H1 (cell line): ENCODE results near the gene CROCC. TPM values are rescaled to one million over a fixed set of nuclear protein-coding genes. Genes with fewer than 3 reads are reported as not detected.
A peak's percentile ranks its signal among the peaks of the same experiment; 100 is the strongest.

Source experiments
- CTCF ChIA-PET: fragments of 300-600 bp; sonication (Branson Sonifier 250); formaldehyde crosslinking; loops from one replicate; lab custom pipeline; 2021; ENCODE audit not compliant: partially characterized antibody; lab: Charles Lee
- POLR2A ChIA-PET: fragments of 300-600 bp; sonication (Branson Sonifier 250); formaldehyde crosslinking; loops from one replicate; lab custom pipeline; 2021; ENCODE audit warnings: inconsistent platforms; ENCODE audit not compliant: partially characterized antibody; lab: Charles Lee
- DNase-seq, 2 experiments: peaks; one replicate each; pipeline versions ENCODE4 v3.0.0 to v3.0.0-alpha.2; 2010 to 2022; ENCODE audit warnings: low spot score in 2 of 2, low read depth in 1 of 2, mixed read lengths in 1 of 2
- FAIRE-seq: peaks from 2 replicates; lab custom pipeline; 2011; peaks lifted over from hg19 to GRCh38; lab: Jason Lieb, UNC
- H2AFZ ChIP-seq: 2 replicates; pipeline ENCODE4 v1.8.1; 2012; ENCODE audit warnings: low read length, inconsistent platforms
- H2AK5ac ChIP-seq: 2 replicates; pipeline ENCODE4 v1.6.1; 2013; ENCODE audit warnings: low read depth, low read length
- H2BK120ac ChIP-seq: replicated peaks from 2 replicates; pipeline ENCODE3; 2013; ENCODE audit warnings: low read depth, low read length, inconsistent platforms
- H2BK12ac ChIP-seq: 2 replicates; pipeline ENCODE4 v1.6.1; 2013; ENCODE audit warnings: low read depth, low read length
- H2BK15ac ChIP-seq: 2 replicates; pipeline ENCODE4 v1.6.1; 2013; ENCODE audit warnings: low read length
- H2BK20ac ChIP-seq: 2 replicates; pipeline ENCODE4 v1.6.1; 2013; ENCODE audit warnings: low read length
- H2BK5ac ChIP-seq: 2 replicates; pipeline ENCODE4 v1.6.1; 2013; ENCODE audit warnings: low read depth, low read length
- H3K14ac ChIP-seq: 2 replicates; pipeline ENCODE4 v1.6.1; 2013; ENCODE audit warnings: inconsistent platforms; ENCODE audit not compliant: insufficient read length
- H3K18ac ChIP-seq: 2 replicates; pipeline ENCODE4 v1.6.1; 2013; ENCODE audit warnings: low read length; ENCODE audit errors: extremely low read depth
- H3K23ac ChIP-seq: 2 replicates; pipeline ENCODE4 v1.6.1; 2013; ENCODE audit warnings: inconsistent platforms; ENCODE audit not compliant: insufficient read length
- H3K23me2 ChIP-seq: 2 replicates; pipeline ENCODE4 v1.6.1; 2013; ENCODE audit warnings: low read depth, low read length
- H3K27ac ChIP-seq: 2 replicates; pipeline ENCODE4 v1.6.1; 2011; ENCODE audit warnings: low read depth, low read length, inconsistent platforms
- H3K27me3 ChIP-seq, 4 experiments: replicated peaks in 1 of 4; 1 replicate in 1 of 4; 2 replicates in 3 of 4; pipeline versions ENCODE4 v1.6.1 to v1.8.1; 2011 to 2013; ENCODE audit warnings: low read length in 3 of 4, mild to moderate bottlenecking in 3 of 4, inconsistent platforms in 2 of 4, mixed read lengths in 2 of 4, moderate library complexity in 1 of 4; ENCODE audit not compliant: control insufficient read depth in 3 of 4, insufficient read depth in 3 of 4; ENCODE audit errors: extremely low read depth in 1 of 4
- H3K36me3 ChIP-seq, 4 experiments: 2 replicates each; pipeline versions ENCODE4 v1.6.1 to v1.8.1; 2011 to 2013; ENCODE audit warnings: mild to moderate bottlenecking in 4 of 4, low read length in 3 of 4, moderate library complexity in 2 of 4, control low read depth in 1 of 4, inconsistent platforms in 1 of 4; ENCODE audit not compliant: insufficient read depth in 4 of 4, control insufficient read depth in 2 of 4
- H3K4ac ChIP-seq: replicated peaks from 2 replicates; pipeline ENCODE3; 2013; ENCODE audit warnings: low read length, low read depth, mixed read lengths, inconsistent platforms; ENCODE audit not compliant: insufficient read length
- H3K4me1 ChIP-seq, 4 experiments: replicated peaks in 1 of 4; 1 replicate in 1 of 4; 2 replicates in 3 of 4; pipeline versions ENCODE4 v1.6.1 to v1.8.1; 2011 to 2013; ENCODE audit warnings: low read length in 3 of 4, inconsistent platforms in 2 of 4, mixed read lengths in 1 of 4; ENCODE audit not compliant: insufficient read depth in 4 of 4, control insufficient read depth in 3 of 4
- H3K4me2 ChIP-seq, 2 experiments: 2 replicates each; pipeline versions ENCODE4 v1.6.1 to v1.8.1; 2011 to 2013; ENCODE audit warnings: low read depth in 2 of 2, low read length in 2 of 2, control low read depth in 1 of 2, inconsistent platforms in 1 of 2, mild to moderate bottlenecking in 1 of 2; ENCODE audit not compliant: insufficient read depth in 1 of 2
- H3K4me3 ChIP-seq, 4 experiments: fragments of 200-600, 300-600 bp in 1 of 4; sonication (generic), shearing (Covaris generic), sonication (Bioruptor Twin) in 1 of 4; 2 replicates each; pipeline versions ENCODE4 v1.5.1 to v1.8.1; 2011 to 2016; ENCODE audit warnings: low read length in 4 of 4, low read depth in 3 of 4, control low read depth in 2 of 4, inconsistent platforms in 2 of 4, mild to moderate bottlenecking in 2 of 4, mixed read lengths in 1 of 4, moderate library complexity in 1 of 4; ENCODE audit not compliant: insufficient read depth in 2 of 4; ENCODE audit errors: extremely low read depth in 1 of 4
- H3K56ac ChIP-seq: replicated peaks from 2 replicates; pipeline ENCODE3; 2013; ENCODE audit warnings: low read depth, mild to moderate bottlenecking, mixed read lengths, low read length, inconsistent platforms; ENCODE audit not compliant: insufficient read length
- H3K79me1 ChIP-seq: 2 replicates; pipeline ENCODE4 v1.6.1; 2013; ENCODE audit warnings: low read depth, low read length, control low read depth
- H3K79me2 ChIP-seq, 2 experiments: 2 replicates each; pipeline versions ENCODE4 v1.6.1 to v1.8.1; 2012 to 2013; ENCODE audit warnings: low read length in 2 of 2, mild to moderate bottlenecking in 2 of 2, inconsistent platforms in 1 of 2; ENCODE audit not compliant: insufficient read depth in 2 of 2, control insufficient read depth in 1 of 2
- H3K9ac ChIP-seq, 4 experiments: replicated peaks in 1 of 4; 1 replicate in 1 of 4; 2 replicates in 3 of 4; pipeline versions ENCODE4 v1.6.1 to v1.8.1; 2011 to 2013; ENCODE audit warnings: low read depth in 3 of 4, low read length in 3 of 4, control low read depth in 2 of 4, mild to moderate bottlenecking in 2 of 4, moderate library complexity in 2 of 4, inconsistent platforms in 1 of 4; ENCODE audit errors: extremely low read depth in 1 of 4
- H3K9me3 ChIP-seq, 2 experiments: 2 replicates each; pipeline versions ENCODE4 v1.6.1 to v1.8.1; 2012 to 2013; ENCODE audit warnings: mild to moderate bottlenecking in 2 of 2, moderate library complexity in 2 of 2, control low read depth in 1 of 2, inconsistent platforms in 1 of 2, low read depth in 1 of 2, low read length in 1 of 2, mixed read lengths in 1 of 2; ENCODE audit not compliant: insufficient read depth in 2 of 2
- H4K20me1 ChIP-seq, 2 experiments: replicated peaks in 1 of 2; 2 replicates each; pipeline versions ENCODE3 to v1.8.1; 2011 to 2013; ENCODE audit warnings: inconsistent platforms in 2 of 2, low read length in 2 of 2, mild to moderate bottlenecking in 1 of 2; ENCODE audit not compliant: insufficient read depth in 2 of 2, control insufficient read depth in 1 of 2
- H4K5ac ChIP-seq: 2 replicates; pipeline ENCODE4 v1.6.1; 2013; ENCODE audit warnings: low read length, low read depth, mixed read lengths, inconsistent platforms; ENCODE audit not compliant: insufficient read length
- H4K8ac ChIP-seq: 2 replicates; pipeline ENCODE4 v1.8.0; 2013; ENCODE audit warnings: mild to moderate bottlenecking, moderate library complexity, low read length, inconsistent platforms; ENCODE audit not compliant: insufficient read depth; ENCODE audit errors: extremely low read depth
- H4K91ac ChIP-seq: replicated peaks from 2 replicates; pipeline ENCODE3; 2013; ENCODE audit warnings: low read length, mixed read lengths, inconsistent platforms; ENCODE audit not compliant: insufficient read length
- BRCA1 ChIP-seq: IDR thresholded peaks from 2 replicates; pipeline ENCODE4 v1.6.1; 2012; ENCODE audit warnings: low read depth, low read length, improper control_type of control experiment
- CBX5 ChIP-seq: fragments of 300-800, 300-1000 bp; sonication (generic); IDR thresholded peaks from 2 replicates; pipeline ENCODE4 v1.7.1; 2016; ENCODE audit warnings: antibody characterized with exemption, low read length, low read depth
- CEBPB ChIP-seq: IDR thresholded peaks from 2 replicates; pipeline ENCODE4 v1.6.1; 2012; ENCODE audit warnings: low read depth, low read length
- EP300 ChIP-seq, 2 experiments: IDR thresholded peaks; 1 replicate in 1 of 2; 2 replicates in 1 of 2; pipeline ENCODE4 v1.6.1; 2011 to 2012; ENCODE audit warnings: low read depth in 2 of 2, low read length in 2 of 2, mild to moderate bottlenecking in 2 of 2, borderline replicate concordance in 1 of 2, inconsistent platforms in 1 of 2, moderate library complexity in 1 of 2
- GABPA ChIP-seq: IDR thresholded peaks from 2 replicates; pipeline ENCODE4 v1.6.1; 2011; ENCODE audit warnings: mild to moderate bottlenecking, low read length, moderate library complexity, borderline replicate concordance; ENCODE audit not compliant: insufficient read depth
- JUND ChIP-seq: IDR thresholded peaks from 2 replicates; pipeline ENCODE4 v1.6.1; 2011; ENCODE audit warnings: mild to moderate bottlenecking, improper control_type of control experiment, low read length
- KDM1A ChIP-seq: fragments of 200-600, 300-600 bp; sonication (generic); IDR thresholded peaks from 2 replicates; pipeline ENCODE4 v1.7.1; 2016; ENCODE audit warnings: mild to moderate bottlenecking, low read length, borderline replicate concordance
- PHF8 ChIP-seq: fragments of 200-600 bp; sonication (generic); conservative IDR thresholded peaks from 2 replicates; pipeline ENCODE4 v1.7.1; 2012; ENCODE audit warnings: low read depth, mild to moderate bottlenecking, inconsistent platforms, low read length, moderate library complexity
- RAD21 ChIP-seq, 2 experiments: IDR thresholded peaks in 1 of 2; conservative IDR thresholded peaks in 1 of 2; 2 replicates each; pipeline ENCODE4 v1.6.1; 2011; ENCODE audit warnings: low read depth in 2 of 2, low read length in 2 of 2, improper control_type of control experiment in 1 of 2, inconsistent platforms in 1 of 2, mild to moderate bottlenecking in 1 of 2, moderate library complexity in 1 of 2
- RBBP5 ChIP-seq: IDR thresholded peaks from 2 replicates; pipeline ENCODE4 v1.7.1; 2012; ENCODE audit warnings: low read depth, mild to moderate bottlenecking, inconsistent platforms, low read length, moderate library complexity, borderline replicate concordance
- SIN3A ChIP-seq, 2 experiments: IDR thresholded peaks in 1 of 2; conservative IDR thresholded peaks in 1 of 2; 2 replicates each; pipeline ENCODE4 v1.6.1; 2011 to 2012; ENCODE audit warnings: low read length in 2 of 2, improper control_type of control experiment in 1 of 2, low read depth in 1 of 2, mild to moderate bottlenecking in 1 of 2
- TAF7 ChIP-seq: optimal IDR thresholded peaks from 2 replicates; pipeline ENCODE3; 2011; ENCODE audit warnings: low read depth, mild to moderate bottlenecking, inconsistent platforms, low read length, moderate library complexity, borderline replicate concordance
- TCF12 ChIP-seq: IDR thresholded peaks from 2 replicates; pipeline ENCODE4 v1.6.1; 2011; ENCODE audit warnings: low read depth, mild to moderate bottlenecking, low read length
- WGBS, 2 experiments: shearing (Covaris generic) in 1 of 2; methylation state at CpG; one replicate each; pipeline versions ENCODE4 v1.1.6 to v1.1.7; 2013 to 2015; ENCODE audit warnings: low lambda C conversion rate in 2 of 2, mixed read lengths in 2 of 2, inconsistent platforms in 1 of 2, low coverage in 1 of 2, missing lambda C conversion rate in 1 of 2; ENCODE audit not compliant: insufficient replicate concordance in 2 of 2, insufficient coverage in 1 of 2, insufficient read length in 1 of 2; ENCODE audit errors: extremely low coverage in 1 of 2, missing lambda C conversion rate in 1 of 2; 5-methylcytosine and 5-hydroxymethylcytosine counted together
- polyA plus RNA-seq, 7 experiments: library from polyadenylated mRNA; depleted of rRNA in 3 of 7; stranded (reverse) in 5 of 7; unstranded in 2 of 7; fragments of >200 nt in 5 of 7; fragments of 200-250 nt in 2 of 7; gene quantifications; 1 replicate in 5 of 7; 2 replicates in 1 of 7; 4 replicates in 1 of 7; pipeline versions ENCODE4 v1.2.1 to v1.2.3, GENCODE V29; 2011 to 2013; ENCODE audit warnings: missing spikeins in 2 of 7, mixed read lengths in 2 of 7
- total RNA-seq: library from RNA; stranded (reverse); fragmentation: NEBNext Ultra II Directional; extraction: Animal tissue kit (Norgen Biotek cat#: 25700); gene quantifications from 2 replicates; pipeline ENCODE4 v1.2.1, GENCODE V29; 2021

The CROCC gene
- total and polyA plus RNA-seq, 2 of the 8 experiments (the other 6 are each of a cell fraction or from before 2014, with no cell fraction given), result 12.1 to 39.5 TPM

GRCh38 chr1:16922466-16922865 is 735 bp downstream of the CROCC start:
- 86% methylated on average over 5 of the region's 10 CpGs; no CpG with 5 or more reads in 1 of the 2 experiments for WGBS, 2 experiments
- DNase-seq (no peak), FAIRE-seq (no peak)
- Histone ChIP-seq H4K8ac (no peak overlapping the region; the same call in 1 of the 2 replicates), H3K14ac (no peak overlapping the region), H4K20me1 (peaks cover 2 to 9% of the 10 kb centered on the region in 2 experiments), H3K79me1 (peaks cover 19% of the 10 kb centered on the region), H2AFZ (no peak overlapping the region), H3K18ac (no peak overlapping the region; the same call in 1 of the 2 replicates), H2BK12ac (peak overlapping the region; percentile 30; the same call in 1 of the 2 replicates), H2BK5ac (no peak overlapping the region), H3K4me2 (peak overlapping the region; percentile 82 to 90), H3K56ac (peak overlapping the region; percentile 62), H4K91ac (peak overlapping the region; percentile 83), H3K23me2 (peaks cover 4% of the 10 kb centered on the region; the same call in 1 of the 2 replicates), H2BK15ac (no peak overlapping the region), H2BK20ac (no peak overlapping the region), H4K5ac (no peak overlapping the region), H3K9me3 (no peaks in the 10 kb centered on the region), H3K27me3 (no peaks in the 10 kb centered on the region), H3K36me3 (no peaks in the 10 kb centered on the region), H3K4me1 (peaks cover 0 to 32% (median 17%) of the 10 kb centered on the region in 4 experiments; a peak in 6 of 7 replicates), H3K79me2 (peaks cover 0 to 23% of the 10 kb centered on the region in 2 experiments; a peak in 2 of 4 replicates), H2AK5ac (no peak overlapping the region), H2BK120ac (no peak overlapping the region), H3K4me3 (peak overlapping the region; percentile 42 to 79 (median 54); a peak in 7 of 8 replicates), H3K9ac (peak overlapping the region in 2 of 4 experiments; percentile 16 to 23; a peak in 1 of 7 replicates), H3K27ac (no peak overlapping the region), H3K4ac (peak overlapping the region; percentile 35), H3K23ac (no peak overlapping the region)
- ChIA-PET POLR2A (no interaction called here), CTCF (interaction anchor here (0.7 to 1.8 kb wide), 4 partner anchors 15 to 64 kb away, joined by 3 to 5 read pairs (median 4); no protein-coding TSS in a partner anchor)
- TF ChIP-seq RBBP5 (no peak), BRCA1 (no peak), SIN3A (conservative IDR thresholded peaks at IDR 0.05 in 1 of 2, IDR thresholded peaks at IDR 0.05 in 1 of 2; ENCODE audit: low read depth in 1 of 2, low read length in 2 of 2) (no peak), JUND (no peak), RAD21 (IDR thresholded peaks at IDR 0.05 in 1 of 2, conservative IDR thresholded peaks at IDR 0.05 in 1 of 2; ENCODE audit: low read depth in 2 of 2, low read length in 2 of 2) (no peak), TCF12 (no peak), GABPA (no peak), KDM1A (no peak), TAF7 (no peak), CBX5 (no peak), EP300 (IDR thresholded peaks at IDR 0.05; ENCODE audit: borderline replicate concordance in 1 of 2, low read depth in 2 of 2, low read length in 2 of 2) (no peak), PHF8 (no peak), CEBPB (no peak)
